ENCODE results near the gene RPTOR. TPM values are rescaled to one million over a fixed set of nuclear protein-coding genes. Genes with fewer than 3 reads are reported as not detected.

Gene RPTOR
- total and polyA plus RNA-seq, 2 donors (not counting 1 experiment from before 2014, with no cell fraction given): 6.7 to 22.8 TPM

DNA sequence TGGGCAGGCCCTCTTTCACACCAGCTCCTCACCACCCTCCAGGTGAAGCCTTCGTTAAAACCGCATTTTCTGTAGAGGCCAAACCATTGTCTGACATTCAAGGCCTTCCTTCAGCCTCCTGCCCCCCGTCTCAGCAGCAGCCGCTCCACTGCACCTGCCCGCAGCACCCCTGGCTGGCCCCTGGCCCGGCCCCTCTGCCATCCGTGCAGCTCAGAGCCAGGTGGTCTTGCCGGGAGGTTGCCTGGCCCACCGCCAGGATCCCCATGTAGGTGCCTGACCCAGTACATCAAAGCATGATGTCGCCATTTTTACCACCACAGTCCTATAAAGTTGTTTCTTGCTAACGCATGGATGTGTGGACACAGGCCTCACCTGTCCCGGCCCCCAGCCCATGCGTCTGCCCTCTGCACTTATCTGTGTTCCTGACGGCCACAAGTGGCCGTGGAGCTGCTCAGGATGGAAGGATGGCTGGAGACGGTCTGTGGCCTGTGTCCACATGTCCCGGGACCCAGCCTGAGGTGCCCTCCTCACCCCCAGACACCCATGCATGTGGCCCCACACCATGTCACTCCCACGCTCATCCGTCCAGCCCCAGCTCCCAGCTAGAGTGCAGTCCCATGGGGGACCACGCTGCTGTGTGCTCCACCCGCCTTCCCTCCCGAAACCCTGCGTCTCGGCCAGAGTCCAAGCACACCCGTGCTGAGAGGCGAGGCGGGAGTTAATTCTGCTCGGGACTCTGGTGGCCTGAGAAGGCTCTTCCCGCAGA, 357.7 kb downstream of the RPTOR start:
- Histone ChIP-seq H3K27me3 (ENCODE audit: control insufficient read depth, insufficient read depth, low read length) (no peaks in the 10 kb centered on the region), H3K4me3 (replicated peaks in 1 of 4; ENCODE audit: control extremely low read depth in 1 of 4, insufficient read depth in 1 of 4, low read depth in 3 of 4, low read length in 4 of 4) (no peak overlapping the region), H3K79me2 (ENCODE audit: control insufficient read depth, insufficient read depth, low read length) (no peaks in the 10 kb centered on the region), H3K4me2 (ENCODE audit: extremely low read depth, insufficient read depth, low read length) (no peak overlapping the region), H4K20me1 (ENCODE audit: control insufficient read depth, extremely low read depth, insufficient read depth, low read length) (no peaks in the 10 kb centered on the region), H2AFZ (ENCODE audit: low read length) (no peak overlapping the region), H3K9ac (ENCODE audit: insufficient read depth, low read length) (no peak overlapping the region), H3K36me3 (ENCODE audit: control insufficient read depth, insufficient read depth, low read length) (peaks cover 11% of the 10 kb centered on the region), H3K27ac (ENCODE audit: insufficient read depth, low read length) (no peak overlapping the region), H3K4me1 (ENCODE audit: control insufficient read depth, extremely low read depth, insufficient read depth, low read length) (no peaks in the 10 kb centered on the region), H3K9me3 (ENCODE audit: control insufficient read depth, insufficient read depth, low read depth, low read length) (no peaks in the 10 kb centered on the region)
- TF ChIP-seq EZH2 (IDR thresholded peaks at IDR 0.05; ENCODE audit: low read length, missing control alignments): no peak
- TF ChIP-seq, protein P1, sequence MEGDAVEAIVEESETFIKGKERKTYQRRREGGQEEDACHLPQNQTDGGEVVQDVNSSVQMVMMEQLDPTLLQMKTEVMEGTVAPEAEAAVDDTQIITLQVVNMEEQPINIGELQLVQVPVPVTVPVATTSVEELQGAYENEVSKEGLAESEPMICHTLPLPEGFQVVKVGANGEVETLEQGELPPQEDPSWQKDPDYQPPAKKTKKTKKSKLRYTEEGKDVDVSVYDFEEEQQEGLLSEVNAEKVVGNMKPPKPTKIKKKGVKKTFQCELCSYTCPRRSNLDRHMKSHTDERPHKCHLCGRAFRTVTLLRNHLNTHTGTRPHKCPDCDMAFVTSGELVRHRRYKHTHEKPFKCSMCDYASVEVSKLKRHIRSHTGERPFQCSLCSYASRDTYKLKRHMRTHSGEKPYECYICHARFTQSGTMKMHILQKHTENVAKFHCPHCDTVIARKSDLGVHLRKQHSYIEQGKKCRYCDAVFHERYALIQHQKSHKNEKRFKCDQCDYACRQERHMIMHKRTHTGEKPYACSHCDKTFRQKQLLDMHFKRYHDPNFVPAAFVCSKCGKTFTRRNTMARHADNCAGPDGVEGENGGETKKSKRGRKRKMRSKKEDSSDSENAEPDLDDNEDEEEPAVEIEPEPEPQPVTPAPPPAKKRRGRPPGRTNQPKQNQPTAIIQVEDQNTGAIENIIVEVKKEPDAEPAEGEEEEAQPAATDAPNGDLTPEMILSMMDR (conservative IDR thresholded peaks at IDR 0.05 in 1 of 2, IDR thresholded peaks at IDR 0.05 in 1 of 2; ENCODE audit: low read depth in 1 of 2, low read length in 2 of 2): no peak
- no peak for DNase-seq (ENCODE audit: low read depth in 2 of 2)

DNA sequence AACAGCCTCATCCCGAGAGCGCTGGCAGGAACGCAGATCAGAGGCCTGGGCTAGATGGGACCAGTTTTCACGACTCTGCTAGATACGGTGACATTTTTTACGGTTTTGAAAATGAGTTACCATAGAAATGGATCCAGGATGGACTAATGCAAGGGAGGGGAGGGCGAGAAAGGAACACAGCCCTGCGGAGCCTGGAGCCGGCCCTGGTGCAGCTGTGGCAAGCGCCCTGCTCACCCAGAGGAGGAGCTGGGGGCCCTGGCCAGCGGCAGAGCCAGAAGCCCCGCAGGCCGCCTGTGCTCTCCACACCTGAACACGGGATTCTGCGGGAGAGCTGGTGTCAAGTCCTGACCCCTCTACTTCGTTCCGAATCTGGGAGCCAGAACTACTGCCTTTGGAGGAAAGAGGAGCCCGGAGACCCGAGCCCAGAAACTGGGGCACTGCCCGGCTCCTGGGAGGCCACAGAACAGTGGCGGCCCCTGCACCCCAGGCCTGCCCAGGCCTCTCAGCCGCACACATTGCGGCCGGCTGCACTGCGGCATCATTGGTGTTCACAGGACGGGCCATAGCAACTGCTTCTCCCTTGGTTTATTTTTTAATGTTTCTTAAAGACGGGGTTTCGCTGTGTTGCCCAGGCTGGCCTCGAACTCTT, 358.4 kb downstream of the RPTOR start:
- H3K27ac ChIP-seq (ENCODE audit: insufficient read depth, low read length): no peak overlapping the region
- H3K4me1 ChIP-seq (ENCODE audit: control insufficient read depth, extremely low read depth, insufficient read depth, low read length): no peaks in the 10 kb centered on the region
- H3K4me3 ChIP-seq (replicated peaks in 1 of 4; ENCODE audit: control extremely low read depth in 1 of 4, insufficient read depth in 1 of 4, low read depth in 3 of 4, low read length in 4 of 4): no peak overlapping the region
- DNase-seq (ENCODE audit: low read depth in 2 of 2): no peak
- H2AFZ ChIP-seq (ENCODE audit: low read length): no peak overlapping the region
- H4K20me1 ChIP-seq (ENCODE audit: control insufficient read depth, extremely low read depth, insufficient read depth, low read length): no peaks in the 10 kb centered on the region
- no peaks in the 10 kb centered on the region for H3K79me2 ChIP-seq (ENCODE audit: control insufficient read depth, insufficient read depth, low read length)
- H3K9ac ChIP-seq (ENCODE audit: insufficient read depth, low read length): no peak overlapping the region
- no peak for TF ChIP-seq EZH2 (IDR thresholded peaks at IDR 0.05; ENCODE audit: low read length, missing control alignments)
- TF ChIP-seq, protein P1 (conservative IDR thresholded peaks at IDR 0.05 in 1 of 2, IDR thresholded peaks at IDR 0.05 in 1 of 2; ENCODE audit: low read depth in 1 of 2, low read length in 2 of 2): no peak
- peaks cover 14% of the 10 kb centered on the region for H3K36me3 ChIP-seq (ENCODE audit: control insufficient read depth, insufficient read depth, low read length)
- H3K4me2 ChIP-seq (ENCODE audit: extremely low read depth, insufficient read depth, low read length): no peak overlapping the region
- no peaks in the 10 kb centered on the region for H3K9me3 ChIP-seq (ENCODE audit: control insufficient read depth, insufficient read depth, low read depth, low read length)
- H3K27me3 ChIP-seq (ENCODE audit: control insufficient read depth, insufficient read depth, low read length): no peaks in the 10 kb centered on the region

DNA sequence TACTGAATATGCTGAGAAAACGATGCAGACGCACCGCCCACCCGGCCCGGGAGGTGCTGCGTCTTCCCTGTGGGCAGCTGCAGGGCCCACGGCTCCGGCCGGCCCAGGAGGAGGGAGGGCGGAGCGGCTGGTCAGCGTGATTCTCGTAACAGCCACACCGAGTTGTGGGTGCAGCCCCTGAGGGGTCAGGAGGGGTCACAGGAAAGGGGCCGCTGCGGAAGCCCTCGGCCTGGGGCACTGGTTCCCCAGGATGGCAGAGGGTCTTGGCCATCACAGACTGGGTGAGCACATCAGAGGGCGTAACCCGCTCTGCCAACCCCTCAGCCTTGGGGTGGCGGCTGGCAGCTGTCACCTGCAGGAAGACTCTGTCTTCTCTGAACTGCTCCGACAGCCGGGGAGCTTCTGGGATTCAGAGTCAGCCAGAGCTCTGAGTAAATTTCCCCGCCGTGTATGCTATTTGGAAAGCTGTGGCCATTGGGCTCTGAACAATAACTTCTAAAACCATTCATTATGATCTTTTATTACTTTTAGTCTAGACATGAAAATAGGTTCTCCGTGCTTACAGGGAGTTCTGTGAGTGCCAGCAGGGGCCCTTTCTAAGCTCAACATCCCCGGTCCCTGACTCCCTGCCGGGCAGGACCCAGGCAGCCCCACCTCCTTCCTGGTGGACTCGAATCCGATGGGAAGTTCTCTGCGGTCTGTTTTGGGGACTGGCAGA, 359.6 kb downstream of the RPTOR start:
- Histone ChIP-seq H3K4me1 (ENCODE audit: control insufficient read depth, extremely low read depth, insufficient read depth, low read length) (no peaks in the 10 kb centered on the region), H2AFZ (ENCODE audit: low read length) (no peak overlapping the region), H3K9me3 (ENCODE audit: control insufficient read depth, insufficient read depth, low read depth, low read length) (no peaks in the 10 kb centered on the region), H3K79me2 (ENCODE audit: control insufficient read depth, insufficient read depth, low read length) (no peaks in the 10 kb centered on the region), H3K4me2 (ENCODE audit: extremely low read depth, insufficient read depth, low read length) (no peak overlapping the region), H4K20me1 (ENCODE audit: control insufficient read depth, extremely low read depth, insufficient read depth, low read length) (no peaks in the 10 kb centered on the region), H3K4me3 (replicated peaks in 1 of 4; ENCODE audit: control extremely low read depth in 1 of 4, insufficient read depth in 1 of 4, low read depth in 3 of 4, low read length in 4 of 4) (no peak overlapping the region), H3K9ac (ENCODE audit: insufficient read depth, low read length) (no peak overlapping the region), H3K27ac (ENCODE audit: insufficient read depth, low read length) (no peak overlapping the region), H3K36me3 (ENCODE audit: control insufficient read depth, insufficient read depth, low read length) (peaks cover 13% of the 10 kb centered on the region), H3K27me3 (ENCODE audit: control insufficient read depth, insufficient read depth, low read length) (no peaks in the 10 kb centered on the region)
- DNase-seq (ENCODE audit: low read depth in 2 of 2): no peak
- TF ChIP-seq, protein P1 (conservative IDR thresholded peaks at IDR 0.05 in 1 of 2, IDR thresholded peaks at IDR 0.05 in 1 of 2; ENCODE audit: low read depth in 1 of 2, low read length in 2 of 2): no peak
- no peak for TF ChIP-seq EZH2 (IDR thresholded peaks at IDR 0.05; ENCODE audit: low read length, missing control alignments)
